ENCODE results near the gene UBE2J1.

DNA sequence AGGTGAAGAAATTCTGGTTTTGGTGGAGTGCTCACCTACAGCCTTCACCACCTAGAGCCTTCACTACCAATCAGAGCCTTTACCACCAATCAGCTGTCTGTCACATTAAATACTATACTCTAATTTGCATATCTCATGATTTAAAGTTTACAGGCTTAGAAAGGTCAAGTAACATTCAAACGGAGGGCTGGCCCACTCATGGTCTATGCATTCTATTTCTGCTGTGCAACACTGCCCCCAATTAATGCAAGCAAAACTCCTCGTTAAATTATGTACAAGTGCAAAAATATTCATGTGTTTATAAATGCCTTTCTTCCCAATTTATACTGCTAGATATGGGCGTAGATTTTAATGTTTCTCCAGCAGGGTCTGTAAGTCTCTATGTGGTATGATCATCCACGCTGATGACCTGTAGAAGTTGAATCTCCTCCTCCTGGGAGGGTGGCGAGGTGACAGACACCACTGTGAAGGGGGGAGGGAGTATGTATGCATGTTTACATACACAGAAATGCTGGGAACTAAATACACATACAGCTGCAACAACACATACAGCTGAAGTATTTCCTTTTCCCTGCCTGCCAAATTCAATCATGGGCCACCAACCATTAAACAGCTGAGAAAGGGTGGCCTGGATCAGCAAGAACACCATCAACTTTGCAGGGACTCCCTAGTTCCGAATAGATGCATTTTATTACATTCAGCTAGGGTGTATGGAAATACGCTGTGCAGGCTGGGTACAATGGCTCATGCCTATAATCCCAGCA lies 46.4 kb upstream of the UBE2J1 start:
- TF ChIP-seq, protein P1, sequence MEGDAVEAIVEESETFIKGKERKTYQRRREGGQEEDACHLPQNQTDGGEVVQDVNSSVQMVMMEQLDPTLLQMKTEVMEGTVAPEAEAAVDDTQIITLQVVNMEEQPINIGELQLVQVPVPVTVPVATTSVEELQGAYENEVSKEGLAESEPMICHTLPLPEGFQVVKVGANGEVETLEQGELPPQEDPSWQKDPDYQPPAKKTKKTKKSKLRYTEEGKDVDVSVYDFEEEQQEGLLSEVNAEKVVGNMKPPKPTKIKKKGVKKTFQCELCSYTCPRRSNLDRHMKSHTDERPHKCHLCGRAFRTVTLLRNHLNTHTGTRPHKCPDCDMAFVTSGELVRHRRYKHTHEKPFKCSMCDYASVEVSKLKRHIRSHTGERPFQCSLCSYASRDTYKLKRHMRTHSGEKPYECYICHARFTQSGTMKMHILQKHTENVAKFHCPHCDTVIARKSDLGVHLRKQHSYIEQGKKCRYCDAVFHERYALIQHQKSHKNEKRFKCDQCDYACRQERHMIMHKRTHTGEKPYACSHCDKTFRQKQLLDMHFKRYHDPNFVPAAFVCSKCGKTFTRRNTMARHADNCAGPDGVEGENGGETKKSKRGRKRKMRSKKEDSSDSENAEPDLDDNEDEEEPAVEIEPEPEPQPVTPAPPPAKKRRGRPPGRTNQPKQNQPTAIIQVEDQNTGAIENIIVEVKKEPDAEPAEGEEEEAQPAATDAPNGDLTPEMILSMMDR (conservative IDR thresholded peaks at IDR 0.05) = no peak
- no peak for TF ChIP-seq ZFX (IDR thresholded peaks at IDR 0.05)

All from C4-2B (cell line).